Mesenteric fat pad (tissue), 1 donor: ENCODE data around the gene SP2. TPM values are rescaled to one million over a fixed set of nuclear protein-coding genes. Genes with fewer than 3 reads are reported as not detected.

Experiments
- DNase-seq: peaks from one replicate; pipeline ENCODE4 v3.0.0-alpha.2; 2020; ENCODE audit warnings: low spot score
- total RNA-seq: library from RNA; stranded (reverse); fragmentation: NEBNext Ultra II Directional; extraction: Animal tissue kit (Norgen Biotek cat#: 25700); gene quantifications from one replicate; pipeline ENCODE4 v1.2.1, GENCODE V29; 2021
- donor health status: DM: yes; HTN: yes; CAD: no.

The SP2 gene
- total RNA-seq, 1 donor from 2014 or later: 12.7 TPM

DNA sequence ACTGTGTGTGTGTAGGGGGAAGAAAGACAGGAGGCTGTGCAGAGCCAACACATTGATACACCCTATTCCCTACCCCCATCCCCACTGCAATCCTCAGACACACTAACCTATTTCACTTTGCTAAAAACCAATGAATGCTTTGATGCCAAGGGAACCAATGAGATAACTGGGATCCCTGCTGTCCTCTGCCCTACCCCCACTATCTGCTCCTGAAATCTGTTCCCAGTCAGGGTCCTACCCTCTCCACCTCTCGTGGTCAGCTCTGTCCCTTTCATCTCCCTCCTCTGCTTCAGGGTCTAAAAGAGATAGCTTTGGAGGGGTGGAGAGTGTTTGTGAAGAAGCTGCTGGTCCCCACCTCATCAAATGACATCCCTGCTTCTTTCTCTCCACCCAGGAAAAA, 26.0 kb upstream of the SP2 start:
- DNase-seq: no peak

DNA sequence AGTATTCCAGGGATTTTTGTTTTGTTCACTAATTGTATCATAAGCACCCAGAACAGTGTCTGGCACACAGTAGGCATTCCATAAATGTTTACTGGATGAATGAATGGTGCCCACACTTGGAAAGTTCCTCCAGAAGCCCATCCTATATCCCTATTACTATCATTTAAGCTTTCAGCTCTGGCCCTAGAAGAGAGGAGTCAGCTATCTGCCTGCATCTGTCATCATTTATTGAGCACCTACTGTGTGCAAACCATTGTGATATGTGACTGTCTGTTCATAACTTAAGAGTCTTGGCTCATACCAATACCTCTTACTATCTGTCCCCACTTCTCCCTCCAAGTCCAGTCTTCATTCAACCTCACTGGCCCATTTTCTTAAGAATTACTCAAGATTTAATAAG, 25.0 kb upstream of the SP2 start:
- no peak for DNase-seq

GRCh38 chr17:47872019-47872650, 23.9 kb upstream of the SP2 start:
- DNase-seq: no peak

DNA sequence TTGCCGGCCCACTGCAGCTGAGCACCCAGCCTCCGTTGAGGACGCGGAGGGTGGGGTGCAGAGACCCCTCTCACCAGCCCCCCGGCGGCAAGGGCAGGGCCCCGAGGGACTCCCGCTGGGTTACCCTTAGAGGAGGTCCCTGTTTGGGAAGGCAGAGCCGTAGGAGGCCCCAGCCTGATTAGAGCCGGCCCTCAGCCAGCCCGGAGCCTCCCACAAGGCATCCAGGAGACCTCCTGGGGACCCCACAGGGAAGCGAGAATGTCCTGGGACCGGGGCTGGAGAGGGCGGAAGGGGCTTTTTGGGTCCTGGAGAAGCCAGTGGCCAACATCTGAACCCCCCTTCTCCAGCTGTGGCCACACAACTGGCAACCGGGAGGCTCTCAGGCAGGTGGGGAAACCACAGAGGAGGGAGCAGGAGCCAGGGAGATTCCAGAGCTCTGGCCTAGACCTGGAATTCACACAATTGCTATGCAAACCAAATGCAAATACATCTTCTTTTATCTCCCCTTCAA, 23.3 kb upstream of the SP2 start:
- DNase-seq: no peak

DNA sequence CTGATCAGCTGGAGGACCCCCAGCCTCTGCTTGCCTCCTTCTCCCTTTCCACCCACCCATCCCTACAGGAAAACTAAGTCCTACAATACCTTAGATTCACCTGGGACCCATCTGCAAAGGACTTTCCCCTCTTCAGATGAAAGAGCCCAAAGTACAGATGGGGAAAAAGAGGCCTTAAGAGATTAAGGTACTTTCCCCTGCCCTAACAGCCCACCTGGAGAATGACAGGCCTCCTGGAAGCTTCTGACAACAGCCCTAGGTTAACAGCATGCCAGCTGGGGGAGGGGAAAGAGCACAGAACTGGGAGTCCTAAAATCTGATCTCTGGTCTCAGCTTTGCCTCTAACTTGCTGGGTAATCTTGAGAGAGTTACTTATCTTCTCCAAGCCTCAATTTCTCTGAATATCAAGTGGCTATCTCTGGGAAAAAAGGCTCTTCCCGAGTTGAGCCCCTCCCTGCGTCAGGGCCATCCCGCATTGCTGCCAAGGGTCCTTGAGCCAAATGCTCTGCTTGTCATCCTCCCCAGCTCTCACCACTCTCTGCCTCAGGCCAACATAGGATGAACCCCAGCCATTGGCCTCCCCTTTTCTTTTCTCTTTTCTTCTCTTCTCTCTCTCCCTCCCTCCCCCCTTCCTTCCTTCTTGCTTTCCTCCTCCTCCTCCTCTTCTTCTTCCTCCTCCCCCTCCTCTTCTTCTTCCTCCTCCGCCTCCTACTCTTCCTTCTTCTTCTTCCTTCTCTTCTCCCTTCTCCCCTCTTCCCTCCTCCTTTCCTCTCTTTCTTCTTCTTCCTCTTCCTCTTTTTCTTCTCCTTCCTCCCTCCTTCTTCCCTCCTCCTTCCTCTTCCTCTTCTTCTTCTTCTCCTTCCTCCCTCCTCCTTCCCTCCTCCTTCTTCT, 22.6 kb upstream of the SP2 start:
- no peak for DNase-seq

- DNase-seq: no peak
Measured at GRCh38 chr17:47875011-47875985, 20.7 kb upstream of the SP2 start.

GRCh38 chr17:47877368-47878034, 18.5 kb upstream of the SP2 start:
- DNase-seq: no peak

DNA sequence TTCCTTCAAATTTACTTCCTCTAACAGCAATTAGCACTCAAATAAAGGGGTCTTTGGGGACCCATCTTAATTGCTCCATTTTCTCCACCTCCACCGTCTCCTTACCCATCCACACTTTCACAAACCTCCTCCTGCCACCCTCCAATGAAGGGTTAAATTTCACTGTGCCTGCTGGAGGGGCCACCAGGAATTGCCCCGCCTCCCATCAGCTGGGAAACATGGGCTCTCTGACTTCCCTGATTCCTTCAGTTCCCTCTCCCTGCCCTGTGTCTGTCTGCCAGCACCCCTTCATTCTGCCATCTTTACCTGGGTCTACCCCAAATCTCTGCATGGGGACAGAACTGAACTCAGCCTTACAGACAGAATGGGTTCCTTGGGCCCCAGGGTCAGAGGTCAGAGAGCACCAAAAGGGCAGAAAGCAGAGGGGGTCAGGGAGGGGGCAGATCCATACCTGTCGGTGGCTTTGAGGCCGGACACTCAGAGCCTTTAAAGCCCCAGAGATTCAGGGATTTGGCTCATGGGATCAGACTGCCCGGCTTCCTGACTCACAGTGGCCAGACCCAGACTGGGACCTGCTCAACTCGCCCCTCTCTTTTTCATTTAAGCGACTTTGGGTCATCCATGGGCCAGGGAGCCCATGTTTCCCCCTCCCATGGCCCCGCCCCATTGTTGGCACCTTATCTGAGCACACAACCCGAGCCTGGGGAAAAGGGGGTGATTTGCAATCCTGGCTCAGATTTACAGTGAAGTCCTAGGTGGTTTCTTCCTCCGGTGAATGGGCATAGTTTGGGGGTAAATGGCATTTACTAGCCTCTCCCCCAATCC, 17.6 kb upstream of the SP2 start:
- no peak for DNase-seq

DNA sequence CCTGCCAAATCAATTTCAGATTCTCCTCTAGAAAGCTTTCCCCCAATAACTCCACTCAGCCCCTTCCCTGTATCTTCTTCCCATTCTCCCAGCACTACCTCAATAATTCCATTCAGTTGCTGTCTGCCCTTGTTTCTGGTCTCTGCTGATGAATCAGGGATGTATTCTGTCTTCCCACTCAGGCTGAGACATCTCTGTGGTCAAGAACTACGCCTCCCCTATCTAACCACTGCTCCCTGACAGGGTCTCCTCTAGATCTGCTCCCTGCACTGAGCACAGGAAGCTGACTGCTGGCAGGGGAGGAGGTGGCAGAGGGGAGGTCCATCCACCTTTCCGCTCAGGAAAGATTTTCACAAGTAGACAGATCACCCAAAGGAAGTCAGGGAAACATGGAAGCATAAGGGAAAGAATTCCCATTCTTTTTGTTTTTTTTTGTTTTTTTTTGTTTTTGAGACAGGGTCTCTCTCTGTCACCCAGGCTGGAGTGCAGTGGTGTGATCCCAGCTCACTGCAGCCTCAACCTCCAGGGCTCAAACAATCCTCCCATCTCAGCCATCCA, 16.9 kb upstream of the SP2 start:
- DNase-seq: no peak

DNA sequence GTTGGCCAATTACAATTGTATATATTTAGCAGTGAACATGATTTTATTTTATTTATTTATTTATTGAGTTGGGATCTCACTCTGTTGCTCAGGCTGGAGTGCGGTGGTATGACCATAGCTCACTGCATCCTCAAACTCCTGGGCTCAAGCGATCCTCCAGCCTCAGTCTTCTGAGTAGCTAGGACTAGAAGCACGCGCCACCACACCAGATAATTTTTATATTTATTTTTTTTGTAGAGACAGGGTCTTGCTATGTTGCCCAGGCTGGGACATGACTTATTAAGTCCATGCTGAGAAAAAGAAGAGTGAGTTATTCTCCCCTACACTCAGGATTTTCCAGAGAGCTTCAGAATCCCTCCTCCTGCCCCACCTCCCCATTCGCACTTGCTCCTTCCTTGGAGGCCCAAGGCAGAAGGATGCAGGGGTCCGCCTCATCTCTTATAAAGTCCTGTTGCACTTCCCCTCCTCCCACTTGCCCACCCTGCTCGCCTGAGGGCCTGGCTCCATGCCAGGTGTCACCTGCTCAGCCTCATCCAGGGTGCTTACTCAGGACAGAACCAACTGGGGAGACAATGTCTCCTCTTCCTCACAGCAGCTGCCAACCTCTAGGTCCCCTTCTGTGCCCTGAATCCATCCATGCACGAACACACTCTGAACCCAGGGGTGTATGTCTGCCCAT, 16.1 kb upstream of the SP2 start:
- DNase-seq: no peak

DNA sequence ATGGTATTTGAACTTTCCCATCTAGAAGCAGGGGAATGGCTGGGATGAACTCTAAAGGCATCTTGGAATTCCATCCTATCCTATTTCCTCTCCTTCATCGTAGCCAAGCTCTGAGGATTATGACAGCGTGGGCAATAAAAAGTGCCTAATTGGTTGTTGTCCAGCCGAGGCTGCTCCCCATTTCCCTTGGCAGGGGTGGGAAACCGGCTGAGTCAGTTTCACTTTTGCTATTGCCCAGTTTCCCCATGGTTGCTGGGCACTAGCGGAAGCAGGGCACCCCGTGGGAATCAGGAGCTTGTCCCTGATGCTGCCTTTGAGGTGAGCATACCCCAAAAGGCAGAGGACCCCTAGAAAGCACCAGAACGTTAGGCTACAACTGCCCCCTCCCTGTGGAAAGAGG, 13.8 kb upstream of the SP2 start:
- DNase-seq: no peak

DNA sequence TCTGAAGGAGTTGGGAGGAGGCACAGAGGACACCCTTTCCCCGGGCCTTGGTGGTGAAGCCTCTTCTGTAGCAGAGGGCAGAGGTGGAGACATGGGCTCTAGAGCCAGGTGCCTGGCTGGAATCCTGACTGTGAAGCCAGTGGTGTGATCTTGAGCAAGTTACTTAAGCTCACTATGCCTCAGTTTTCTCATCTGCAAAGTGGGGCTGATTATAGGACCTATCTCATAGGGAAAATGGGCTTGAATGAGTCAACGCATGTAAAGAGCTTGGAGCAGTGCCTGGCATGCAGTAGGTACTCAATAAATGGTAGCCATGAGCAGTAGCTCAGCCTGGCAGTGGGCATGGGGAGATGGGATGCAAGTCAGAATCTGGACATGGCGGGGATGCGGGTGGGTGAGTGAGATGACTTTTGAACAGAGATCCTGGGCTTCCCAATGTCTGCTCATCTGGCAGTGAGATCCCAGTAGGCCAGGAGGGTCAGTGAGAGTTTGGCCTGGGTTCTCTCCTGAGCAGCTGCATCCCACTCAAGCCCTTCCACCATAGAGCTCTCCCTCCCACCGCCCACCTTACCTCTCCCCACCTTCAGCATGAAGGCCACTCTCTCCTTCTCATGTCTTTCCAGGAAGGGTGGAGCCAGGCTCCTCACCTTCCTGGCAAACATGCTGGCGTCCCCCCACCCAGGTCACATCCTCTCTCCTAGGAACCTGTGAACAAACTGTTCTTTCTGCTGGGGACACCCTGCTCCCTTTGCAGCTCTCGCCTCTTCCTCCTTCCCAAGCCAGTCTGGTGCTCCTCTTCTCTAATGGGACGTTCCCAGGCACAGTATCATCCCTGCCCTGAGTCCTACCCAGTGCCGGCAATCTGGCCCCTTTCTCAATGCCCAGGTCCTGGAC, 13.1 kb upstream of the SP2 start:
- DNase-seq: no peak

DNA sequence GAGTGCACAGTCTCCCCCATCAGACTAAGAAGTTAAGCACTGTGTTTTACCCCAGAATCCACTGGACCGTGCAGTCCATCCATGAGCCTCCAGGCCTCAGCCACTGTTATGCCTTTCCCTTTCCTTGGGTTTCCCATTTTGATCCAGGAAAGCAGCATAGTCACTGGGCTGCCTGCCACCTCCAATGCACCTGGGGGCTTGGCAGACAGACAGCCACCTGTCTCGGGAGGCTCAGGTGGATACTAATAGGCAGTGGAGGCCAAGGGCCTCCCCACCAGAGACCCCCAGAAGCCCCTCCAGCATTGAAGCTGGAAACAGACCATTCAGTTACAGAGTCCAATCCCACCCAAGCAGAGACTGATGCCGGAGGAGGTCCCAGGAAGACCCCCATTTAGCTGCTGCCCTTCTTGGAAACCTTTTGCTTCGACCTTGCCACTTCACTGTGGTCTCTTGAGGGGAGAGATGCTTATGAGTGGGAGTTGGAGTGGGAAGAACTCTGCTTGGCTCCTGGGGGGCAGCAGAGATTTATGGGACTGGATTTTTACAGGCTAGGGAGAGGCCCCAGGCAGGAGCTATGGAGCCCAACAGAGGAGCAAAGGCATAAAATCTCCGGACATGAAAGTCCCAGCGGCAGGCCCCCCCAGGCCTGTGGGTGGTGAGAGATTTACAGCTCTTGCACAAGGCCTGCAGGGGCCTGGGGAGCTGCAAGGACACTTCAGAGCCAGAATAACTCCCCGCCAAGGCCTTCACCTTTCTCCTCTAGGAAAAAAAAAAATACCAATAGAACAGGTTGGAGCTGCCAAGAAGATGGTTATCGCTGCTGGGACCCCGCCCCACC, 12.2 kb upstream of the SP2 start:
- DNase-seq: no peak

DNA sequence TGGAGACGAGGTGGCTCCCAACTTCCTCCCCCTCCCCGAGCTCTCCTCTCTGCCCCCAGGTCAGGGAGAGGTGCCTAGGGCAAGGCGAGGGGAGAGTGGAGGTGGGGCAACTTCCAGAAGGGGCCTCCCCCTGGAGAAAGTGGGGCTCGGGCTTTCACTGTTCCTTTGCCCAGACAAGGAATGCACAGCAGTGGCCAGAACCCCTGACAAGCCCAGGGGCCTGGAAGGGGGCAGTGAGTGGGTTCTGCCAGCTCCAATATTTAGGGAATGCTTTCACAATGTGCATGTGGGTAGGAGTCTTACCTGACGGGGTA, 11.7 kb upstream of the SP2 start:
- DNase-seq: no peak

DNA sequence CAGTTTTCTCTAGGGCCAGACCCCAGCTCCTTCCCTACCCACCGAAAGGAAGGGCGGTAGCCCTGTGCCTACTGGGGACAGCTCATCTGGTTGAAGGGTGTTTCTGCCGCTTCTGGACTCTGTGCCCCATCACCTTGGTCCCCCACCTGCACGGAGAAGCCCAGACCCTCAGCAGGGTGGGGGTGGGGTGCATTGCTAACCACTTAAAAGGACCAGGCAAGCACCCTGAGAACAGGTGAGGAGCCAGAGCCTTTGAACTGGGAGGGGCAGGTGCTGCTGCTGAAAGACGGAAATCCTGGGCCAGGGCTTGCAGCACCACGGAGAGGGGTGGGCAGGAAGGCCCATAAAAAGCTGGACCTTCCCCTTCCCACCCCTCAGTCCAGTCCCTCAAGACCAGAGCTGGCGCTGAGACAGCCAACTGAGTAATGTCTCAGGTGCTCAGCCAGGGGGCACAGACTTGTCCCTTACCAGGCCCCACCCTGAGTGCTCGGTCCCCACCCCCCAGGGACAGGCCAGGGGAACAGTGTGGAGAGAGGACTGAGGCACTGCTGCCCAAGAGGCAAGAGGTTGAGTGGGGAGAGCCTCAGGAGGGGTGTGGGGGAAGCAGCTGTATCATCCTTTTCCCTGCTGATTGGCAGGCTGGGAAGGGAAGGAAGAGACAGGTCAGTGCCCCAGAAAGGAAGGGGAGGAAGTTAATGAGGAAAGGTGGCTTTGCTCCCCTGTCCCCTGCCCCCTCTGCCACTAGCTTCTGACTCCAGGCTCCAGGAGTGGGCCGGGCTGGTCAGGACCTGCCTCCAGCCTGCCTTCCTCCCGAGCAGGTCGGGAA, 10.9 kb upstream of the SP2 start:
- no peak for DNase-seq

DNA sequence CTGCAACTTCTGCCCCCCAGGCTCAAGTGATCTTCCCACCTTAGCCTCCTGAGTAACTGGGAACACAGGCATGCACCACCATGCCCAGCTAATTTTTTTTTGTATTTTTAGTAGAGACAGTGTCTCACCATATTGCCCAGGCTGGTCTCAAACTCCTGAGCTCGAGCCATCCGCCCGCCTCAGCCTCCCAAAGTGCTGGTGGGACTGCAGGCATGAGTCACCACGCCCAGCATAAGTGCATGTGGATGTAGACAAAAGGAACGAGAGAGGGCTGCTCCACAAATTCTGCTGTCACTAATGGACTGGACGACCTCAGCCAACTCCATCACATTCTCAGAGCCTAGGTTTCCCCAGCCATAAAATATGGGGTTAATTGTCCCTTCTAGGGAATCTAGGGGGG, 7.7 kb upstream of the SP2 start:
- no peak for DNase-seq
